T-cell (primary cell): ENCODE data around the gene WDR83. TPM values are rescaled to one million over a fixed set of nuclear protein-coding genes. Genes with fewer than 3 reads are reported as not detected.
"Not testable (repeated sequence)": the region's sequence is repeated elsewhere in the genome, so short reads cannot be mapped to it uniquely, and the experiment has no call there.

ENCODE experiments used
- ATAC-seq, 4 experiments: fragments of 200-7000 bp in 3 of 4; fragments of 150-1000 bp in 1 of 4; cut with Tn5 transposase; replicated peaks in 1 of 4; 1 replicate in 3 of 4; 2 replicates in 1 of 4; pipeline ENCODE4 v1.10.0; 2021; ENCODE audit warnings: moderate library complexity in 3 of 4, mild to moderate bottlenecking in 2 of 4, moderate number of reproducible peaks in 1 of 4
- CTCF ChIA-PET, 2 donors: fragments of 300-600 bp; sonication (Branson Sonifier 250); formaldehyde crosslinking; loops; one replicate each; lab custom pipeline; 2022; ENCODE audit warnings: antibody characterized with exemption in 2 of 2; lab: Charles Lee
- POLR2A ChIA-PET, 2 donors: fragments of 300-600 bp; sonication (Branson Sonifier 250); formaldehyde crosslinking; loops; one replicate each; lab custom pipeline; 2022; ENCODE audit warnings: antibody characterized with exemption in 2 of 2; lab: Charles Lee
- DNase-seq, 35 experiments: peaks; one replicate each; pipeline versions ENCODE4 v3.0.0 to v3.0.0-alpha.2; 2013 to 2023
- H3K27ac ChIP-seq: one replicate; pipeline ENCODE4 v1.5.1; 2013; ENCODE audit warnings: low read length
- H3K27me3 ChIP-seq, 2 experiments: replicated peaks in 1 of 2; 1 replicate in 1 of 2; 2 replicates in 1 of 2; pipeline versions ENCODE4 v1.6.1 to v1.7.0; 2013; ENCODE audit warnings: low read length in 1 of 2, mixed read lengths in 1 of 2; ENCODE audit not compliant: control insufficient read depth in 2 of 2, insufficient read depth in 2 of 2; ENCODE audit errors: extremely low read depth in 1 of 2
- H3K36me3 ChIP-seq, 2 donors: 1 replicate in 1 of 2; 2 replicates in 1 of 2; pipeline versions ENCODE4 v1.6.1 to v1.7.0; 2013; ENCODE audit warnings: low read length in 1 of 2; ENCODE audit not compliant: control insufficient read depth in 2 of 2, insufficient read depth in 1 of 2; ENCODE audit errors: extremely low read depth in 1 of 2
- H3K4me1 ChIP-seq, 2 experiments: 1 replicate in 1 of 2; 2 replicates in 1 of 2; pipeline versions ENCODE4 v1.6.1 to v1.7.0; 2013; ENCODE audit warnings: low read length in 2 of 2, mixed read lengths in 1 of 2; ENCODE audit not compliant: insufficient read depth in 2 of 2, control insufficient read depth in 1 of 2; ENCODE audit errors: extremely low read depth in 1 of 2
- H3K4me3 ChIP-seq, 2 donors: 1 replicate in 1 of 2; 2 replicates in 1 of 2; pipeline versions ENCODE4 v1.5.1 to v1.7.0; 2013; ENCODE audit warnings: mild to moderate bottlenecking in 2 of 2, low read length in 1 of 2, moderate library complexity in 1 of 2; ENCODE audit not compliant: control insufficient read depth in 1 of 2; ENCODE audit errors: extremely low read depth in 1 of 2
- H3K9me3 ChIP-seq: 2 replicates; pipeline ENCODE4 v1.7.0; 2013
- H3K27ac Mint-ChIP-seq, 2 donors: one replicate each; pipeline ENCODE4 v1.8.0; 2020 to 2021; ENCODE audit warnings: mild to moderate bottlenecking in 2 of 2, mixed read lengths in 2 of 2
- H3K27me3 Mint-ChIP-seq, 2 donors: one replicate each; pipeline ENCODE4 v1.8.0; 2021 to 2022; ENCODE audit warnings: mixed read lengths in 2 of 2
- H3K36me3 Mint-ChIP-seq: one replicate; pipeline ENCODE4 v1.8.0; 2021; ENCODE audit warnings: mixed read lengths
- H3K4me1 Mint-ChIP-seq, 3 donors: one replicate each; pipeline ENCODE4 v1.8.0; 2020 to 2022; ENCODE audit warnings: mixed read lengths in 3 of 3, mild to moderate bottlenecking in 1 of 3
- H3K4me3 Mint-ChIP-seq, 3 donors: one replicate each; pipeline ENCODE4 v1.8.0; 2020 to 2022; ENCODE audit warnings: mild to moderate bottlenecking in 3 of 3, mixed read lengths in 3 of 3, moderate library complexity in 3 of 3
- H3K9me3 Mint-ChIP-seq, 3 donors: one replicate each; pipeline ENCODE4 v1.8.0; 2020 to 2022; ENCODE audit warnings: mixed read lengths in 3 of 3
- WGBS: methylation state at CpG from one replicate; pipeline ENCODE4 v1.1.5; 2013; ENCODE audit warnings: missing lambda C conversion rate; ENCODE audit not compliant: insufficient coverage; 5-methylcytosine and 5-hydroxymethylcytosine counted together
- total RNA-seq, 35 experiments: library from RNA in 6 of 35; stranded (reverse) in 6 of 35; fragments of 120-200 nt in 1 of 35; gene quantifications; one replicate each; pipeline versions ENCODE4 v1.2.1 to v1.2.4 and lab custom pipeline; 2013 to 2026

Gene WDR83
- total RNA-seq, 5 donors from 2014 or later (not counting 1 experiment from before 2014, with no cell fraction given), result 7.7 to 24.3 (median 17.6) TPM

- no peak for DNase-seq
These were observed 44.6 kb downstream of the WDR83 start for GRCh38 chr19:12711187-12711586.

GRCh38 chr19:12712077-12712476 is 45.5 kb downstream of the WDR83 start:
- H3K9me3 Mint-ChIP-seq, ATAC-seq, H3K27ac ChIP-seq, H3K4me3 Mint-ChIP-seq, H3K27ac Mint-ChIP-seq, H3K27me3 ChIP-seq, H3K4me1 Mint-ChIP-seq, H3K27me3 Mint-ChIP-seq, H3K4me3 ChIP-seq, H3K4me1 ChIP-seq, H3K9me3 ChIP-seq: not testable (repeated sequence)
- CTCF ChIA-PET, result interaction anchor here in 1 of 2 donors (0.8 kb wide), 1 partner anchor 15 kb away, joined by 3 read pairs; the partner anchor contains the start of gene FBXW9
- no CpG with 5 or more reads among the region's 14 CpGs for WGBS
- peak in 1 of 35 experiments; percentile 24 for DNase-seq
- peaks cover 18% of the 10 kb centered on the region for H3K36me3 Mint-ChIP-seq
- H3K36me3 ChIP-seq, result peaks cover 22 to 72% of the 10 kb centered on the region in 2 donors
- POLR2A ChIA-PET, result interaction anchor here in 1 of 2 donors (0.7 kb wide), 1 partner anchor 333 kb away, joined by 3 read pairs; no protein-coding TSS in a partner anchor

More at GRCh38 chr19:12711187-12711586, 44.6 kb downstream of the WDR83 start:
- no peaks in the 10 kb centered on the region for H3K9me3 Mint-ChIP-seq
- H3K4me1 Mint-ChIP-seq, result no peaks in the 10 kb centered on the region
- H3K27me3 ChIP-seq, result no peaks in the 10 kb centered on the region
- no peaks in the 10 kb centered on the region for H3K9me3 ChIP-seq
- no peak overlapping the region for H3K4me3 Mint-ChIP-seq
- peaks cover 19% of the 10 kb centered on the region for H3K36me3 Mint-ChIP-seq
- H3K4me1 ChIP-seq, result no peaks in the 10 kb centered on the region
- 97% methylated on average over 11 of the region's 17 CpGs for WGBS
- no peak overlapping the region for H3K27ac ChIP-seq
- CTCF ChIA-PET, result no interaction called here
- POLR2A ChIA-PET, result no interaction called here
- peaks cover 19 to 72% of the 10 kb centered on the region in 2 donors for H3K36me3 ChIP-seq
- H3K27me3 Mint-ChIP-seq, result no peaks in the 10 kb centered on the region
- no peak overlapping the region for H3K4me3 ChIP-seq
- ATAC-seq, result no peak
- no peak overlapping the region for H3K27ac Mint-ChIP-seq

- H3K4me3 ChIP-seq, H3K4me3 Mint-ChIP-seq, H3K27me3 ChIP-seq, H3K9me3 ChIP-seq, H3K4me1 Mint-ChIP-seq, CTCF ChIA-PET, ATAC-seq, H3K4me1 ChIP-seq, H3K27me3 Mint-ChIP-seq, DNase-seq, H3K27ac Mint-ChIP-seq, H3K9me3 Mint-ChIP-seq, H3K27ac ChIP-seq: not testable (repeated sequence)
- 92% methylated on average over 2 of the region's 9 CpGs for WGBS
- POLR2A ChIA-PET, result interaction anchor here in 1 of 2 donors (0.6 kb wide), 1 partner anchor 52 kb away, joined by 3 read pairs; no protein-coding TSS in a partner anchor
- peaks cover 18% of the 10 kb centered on the region for H3K36me3 Mint-ChIP-seq
- peaks cover 22 to 69% of the 10 kb centered on the region in 2 donors for H3K36me3 ChIP-seq
These were observed 46.7 kb downstream of the WDR83 start for GRCh38 chr19:12713304-12713703.

- ChIA-PET POLR2A (no interaction called here), CTCF (interaction anchor here in 1 of 2 donors (0.5 kb wide), 1 partner anchor 33 kb away, joined by 4 read pairs; no protein-coding TSS in a partner anchor)
- ATAC-seq (no peak), DNase-seq (no peak)
- Histone ChIP-seq H3K4me1 (peaks cover 0 to under 1% of the 10 kb centered on the region in 2 experiments), H3K27me3 (no peaks in the 10 kb centered on the region), H3K27ac (no peak overlapping the region), H3K36me3 (peaks cover 19 to 67% of the 10 kb centered on the region in 2 donors), H3K9me3 (no peaks in the 10 kb centered on the region), H3K4me3 (no peak overlapping the region)
- Mint-ChIP-seq H3K36me3 (peaks cover 18% of the 10 kb centered on the region), H3K27me3 (no peaks in the 10 kb centered on the region), H3K27ac (no peak overlapping the region), H3K4me1 (peaks cover 0 to 9% (median 2%) of the 10 kb centered on the region in 3 donors), H3K4me3 (no peak overlapping the region), H3K9me3 (no peaks in the 10 kb centered on the region)
- 96% methylated on average over 15 of the region's 15 CpGs for WGBS
These were observed 48.5 kb downstream of the WDR83 start for GRCh38 chr19:12715102-12715501.

GRCh38 chr19:12715929-12716328 is 49.3 kb downstream of the WDR83 start:
- POLR2A ChIA-PET, result interaction anchor here in 1 of 2 donors (0.6 kb wide), 1 partner anchor 13 kb away, joined by 3 read pairs; no protein-coding TSS in a partner anchor

DNA sequence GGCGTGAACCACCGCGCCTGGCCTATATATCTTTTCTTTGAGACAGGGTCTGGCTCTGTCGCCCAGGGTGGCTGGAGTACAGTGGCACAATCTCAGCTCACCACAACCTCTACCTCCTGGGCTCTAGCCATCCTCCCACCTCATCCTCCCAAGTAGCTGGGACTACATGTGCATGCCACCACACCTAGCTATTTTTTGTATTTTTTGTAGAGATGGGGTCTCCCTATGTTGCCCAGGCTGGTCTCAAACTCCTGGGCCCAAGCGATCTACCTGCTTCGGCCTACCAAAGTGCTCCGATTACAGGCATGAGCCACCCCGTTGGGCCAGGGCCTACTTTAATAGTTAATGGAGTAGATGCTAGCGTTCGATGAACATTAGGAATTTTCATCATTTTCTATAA is 53.7 kb downstream of the WDR83 start:
- Histone ChIP-seq H3K27me3 (no peaks in the 10 kb centered on the region), H3K36me3 (peaks cover 8 to 25% of the 10 kb centered on the region in 2 donors), H3K4me1 (peaks cover 12 to 38% of the 10 kb centered on the region in 2 experiments), H3K27ac (no peak overlapping the region), H3K4me3 (peak overlapping the region; percentile 11 to 53), H3K9me3 (no peaks in the 10 kb centered on the region)
- ATAC-seq, result no peak
- Mint-ChIP-seq H3K4me3 (peak overlapping the region; percentile 69 to 95 (median 83)), H3K4me1 (peaks cover 31 to 42% (median 37%) of the 10 kb centered on the region in 3 donors), H3K36me3 (peaks cover 4% of the 10 kb centered on the region), H3K27ac (peak overlapping the region; percentile 82 to 91), H3K9me3 (no peaks in the 10 kb centered on the region), H3K27me3 (no peaks in the 10 kb centered on the region)
- POLR2A ChIA-PET, result no interaction called here
- no peak for DNase-seq
- CTCF ChIA-PET, result no interaction called here
- WGBS, result 93% methylated on average over 6 of the region's 10 CpGs

More at GRCh38 chr19:12715929-12716328, 49.3 kb downstream of the WDR83 start:
- H3K9me3 ChIP-seq, result no peaks in the 10 kb centered on the region
- Mint-ChIP-seq H3K27ac (no peak overlapping the region), H3K36me3 (peaks cover 13% of the 10 kb centered on the region), H3K27me3 (no peaks in the 10 kb centered on the region), H3K4me1 (peaks cover 7 to 15% (median 8%) of the 10 kb centered on the region in 3 donors), H3K9me3 (no peaks in the 10 kb centered on the region), H3K4me3 (no peak overlapping the region)
- no peak overlapping the region for H3K27ac ChIP-seq
- no peak overlapping the region for H3K4me3 ChIP-seq
- ATAC-seq (no peak), DNase-seq (no peak)
- no CpG with 5 or more reads among the region's 3 CpGs for WGBS
- no peaks in the 10 kb centered on the region for H3K27me3 ChIP-seq
- CTCF ChIA-PET, result no interaction called here
- H3K4me1 ChIP-seq, result peaks cover 2 to 9% of the 10 kb centered on the region in 2 experiments
- peaks cover 17 to 59% of the 10 kb centered on the region in 2 donors for H3K36me3 ChIP-seq
